ENCODE results near the gene CRLF1.

- no peak for TF ChIP-seq CTCF (conservative IDR thresholded peaks at IDR 0.05; ENCODE audit: low read length)
- TF ChIP-seq EZH2phosphoT487 (IDR thresholded peaks at IDR 0.05; ENCODE audit: borderline replicate concordance), result no peak
Measured at GRCh38 chr19:18604820-18605159, 1.8 kb downstream of the CRLF1 start.

All from Loucy (cell line).